Glutamatergic neuron (in vitro differentiated cells): ENCODE results near the gene CRPPA. TPM values are rescaled to one million over a fixed set of nuclear protein-coding genes. Genes with fewer than 3 reads are reported as not detected.

Source experiments
- DNase-seq: peaks from one replicate; pipeline ENCODE4 v3.0.0; 2022
- H3K27ac Mint-ChIP-seq: one replicate; pipeline ENCODE4 v1.8.0; 2020; ENCODE audit warnings: mild to moderate bottlenecking, mixed read lengths, inconsistent platforms; ENCODE audit not compliant: unreplicated experiment
- H3K27me3 Mint-ChIP-seq: one replicate; pipeline ENCODE4 v1.8.0; 2020; ENCODE audit warnings: mild to moderate bottlenecking, moderate library complexity, mixed read lengths, inconsistent platforms; ENCODE audit not compliant: unreplicated experiment
- H3K36me3 Mint-ChIP-seq: one replicate; pipeline ENCODE4 v1.8.0; 2020; ENCODE audit warnings: mild to moderate bottlenecking, mixed read lengths, inconsistent platforms; ENCODE audit not compliant: unreplicated experiment
- H3K4me1 Mint-ChIP-seq: one replicate; pipeline ENCODE4 v1.8.0; 2020; ENCODE audit warnings: mild to moderate bottlenecking, low read depth, mixed read lengths, inconsistent platforms; ENCODE audit not compliant: unreplicated experiment
- H3K4me3 Mint-ChIP-seq: one replicate; pipeline ENCODE4 v1.8.0; 2020; ENCODE audit warnings: mild to moderate bottlenecking, mixed read lengths, inconsistent platforms; ENCODE audit not compliant: unreplicated experiment
- H3K9me3 Mint-ChIP-seq: one replicate; pipeline ENCODE4 v1.8.0; 2020; ENCODE audit warnings: mild to moderate bottlenecking, moderate library complexity, mixed read lengths, inconsistent platforms; ENCODE audit not compliant: unreplicated experiment
- CTCF ChIP-seq: fragments of 200-600 bp; sonication (generic); IDR thresholded peaks from one replicate; pipeline ENCODE4 v1.5.0; 2021; ENCODE audit not compliant: partially characterized antibody, unreplicated experiment
- total RNA-seq: library from RNA; stranded (reverse); fragmentation: NEBNext Ultra II Directional; extraction: Animal tissue kit (Norgen Biotek cat#: 25700); gene quantifications from one replicate; pipeline ENCODE4 v1.2.1, GENCODE V29; 2021; ENCODE audit not compliant: unreplicated experiment

The CRPPA gene
- total RNA-seq, 1 donor from 2014 or later: 5.3 TPM

- Mint-ChIP-seq H3K4me1 (peaks cover 16% of the 10 kb centered on the region), H3K4me3 (no peak overlapping the region), H3K27me3 (peaks cover 3% of the 10 kb centered on the region), H3K36me3 (no peaks in the 10 kb centered on the region), H3K27ac (no peak overlapping the region), H3K9me3 (peaks cover 2% of the 10 kb centered on the region)
- TF ChIP-seq CTCF: no peak
- DNase-seq: no peak
These were observed 4.8 kb downstream of the CRPPA start for GRCh38 chr7:16416289-16417282.

GRCh38 chr7:16412274-16413254 lies 8.8 kb downstream of the CRPPA start:
- no peak for TF ChIP-seq CTCF
- no peak overlapping the region for H3K27ac Mint-ChIP-seq
- H3K36me3 Mint-ChIP-seq: no peaks in the 10 kb centered on the region
- H3K27me3 Mint-ChIP-seq: no peaks in the 10 kb centered on the region
- H3K9me3 Mint-ChIP-seq: no peaks in the 10 kb centered on the region
- H3K4me3 Mint-ChIP-seq: no peak overlapping the region
- peaks cover 4% of the 10 kb centered on the region for H3K4me1 Mint-ChIP-seq
- DNase-seq: no peak

- H3K9me3 Mint-ChIP-seq: no peaks in the 10 kb centered on the region
- H3K4me3 Mint-ChIP-seq: no peak overlapping the region
- no peaks in the 10 kb centered on the region for H3K36me3 Mint-ChIP-seq
- no peaks in the 10 kb centered on the region for H3K27me3 Mint-ChIP-seq
- DNase-seq: no peak
- peaks cover 4% of the 10 kb centered on the region for H3K4me1 Mint-ChIP-seq
- no peak overlapping the region for H3K27ac Mint-ChIP-seq
- no peak for TF ChIP-seq CTCF
These were observed 9.9 kb downstream of the CRPPA start for GRCh38 chr7:16411391-16411790.

- H3K36me3 Mint-ChIP-seq: no peaks in the 10 kb centered on the region
- no peaks in the 10 kb centered on the region for H3K27me3 Mint-ChIP-seq
- no peak overlapping the region for H3K4me3 Mint-ChIP-seq
- no peak for TF ChIP-seq CTCF
- H3K27ac Mint-ChIP-seq: no peak overlapping the region
- H3K9me3 Mint-ChIP-seq: no peaks in the 10 kb centered on the region
- DNase-seq: no peak
- peaks cover 4% of the 10 kb centered on the region for H3K4me1 Mint-ChIP-seq
These were observed 11.6 kb downstream of the CRPPA start for GRCh38 chr7:16409777-16410176.
